ENCODE results near the gene CCDC116.

DNA sequence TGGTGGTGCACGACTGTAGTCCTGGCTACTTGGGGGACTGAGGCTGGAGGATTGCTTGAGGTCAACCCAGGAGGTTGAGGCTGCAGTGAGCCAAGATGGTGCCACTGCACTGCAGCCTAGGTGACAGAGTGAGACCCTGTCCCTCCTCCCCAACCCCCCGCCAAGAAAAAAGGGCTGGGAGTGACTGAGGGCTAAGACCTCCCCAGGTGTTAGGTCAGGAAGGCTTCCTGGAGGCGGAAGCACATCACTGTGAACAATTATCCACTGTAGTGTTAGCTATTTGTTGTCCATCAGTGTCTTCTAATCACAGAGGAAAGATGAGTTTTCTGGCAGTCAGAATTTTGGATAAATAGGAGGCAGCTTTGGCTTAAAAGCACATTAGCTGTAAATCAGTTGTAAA is 11.5 kb upstream of the CCDC116 start:
- no peak for TF ChIP-seq REST (IDR thresholded peaks at IDR 0.05; ENCODE audit: insufficient read depth in 1 of 2, low read depth in 2 of 2, low read length in 2 of 2)
- TF ChIP-seq POLR2AphosphoS5 (IDR thresholded peaks at IDR 0.05; ENCODE audit: low read depth, low read length) = no peak
- TF ChIP-seq TAF1 (IDR thresholded peaks at IDR 0.05; ENCODE audit: borderline replicate concordance, insufficient read depth, low read length) = no peak
